Transverse colon (tissue), 4 donors: ENCODE data around the gene PLA2G4B. TPM values are rescaled to one million over a fixed set of nuclear protein-coding genes. Genes with fewer than 3 reads are reported as not detected.

Source experiments
- DNase-seq: peaks from one replicate; pipeline ENCODE4 v3.0.0-alpha.2; 2019
- H3K27ac ChIP-seq, 4 donors: fragments of 200-600 bp; sonication (generic); 2 replicates each; pipeline ENCODE4 v1.5.1; 2016 to 2018; ENCODE audit warnings: inconsistent platforms in 4 of 4
- H3K27me3 ChIP-seq: fragments of 200-600 bp; sonication (generic); 2 replicates; pipeline ENCODE4 v1.5.1; 2017; ENCODE audit warnings: inconsistent platforms
- H3K36me3 ChIP-seq, 4 donors: fragments of 200-600 bp; sonication (generic); 2 replicates each; pipeline ENCODE4 v1.5.1; 2017 to 2019; ENCODE audit warnings: inconsistent platforms in 4 of 4
- H3K4me1 ChIP-seq, 4 donors: fragments of 200-600 bp; sonication (generic); 2 replicates each; pipeline ENCODE4 v1.5.1; 2017 to 2020; ENCODE audit warnings: inconsistent platforms in 4 of 4
- H3K4me3 ChIP-seq, 4 donors: fragments of 200-600 bp; sonication (generic); 1 replicate in 1 of 4; 2 replicates in 3 of 4; pipeline versions ENCODE4 v1.5.1 to v1.6.1; 2017 to 2019; ENCODE audit warnings: inconsistent platforms in 4 of 4
- H3K9me3 ChIP-seq, 2 donors: fragments of 200-600 bp; sonication (generic); 2 replicates each; pipeline ENCODE4 v1.5.1; 2017 to 2019; ENCODE audit warnings: inconsistent platforms in 2 of 2
- EP300 ChIP-seq: sonication (generic); formaldehyde crosslinking; IDR thresholded peaks from one replicate; pipeline ENCODE4 v1.6.1; 2017; ENCODE audit warnings: antibody characterized with exemption, low read depth
- POLR2A ChIP-seq: fragments of 450-650 bp; IDR thresholded peaks from one replicate; pipeline ENCODE4 v1.6.1; 2016; ENCODE audit warnings: antibody characterized with exemption, mild to moderate bottlenecking, moderate library complexity
- POLR2AphosphoS5 ChIP-seq, 3 donors: sonication (generic); formaldehyde crosslinking; IDR thresholded peaks; one replicate each; pipeline ENCODE4 v1.6.1; 2016; ENCODE audit warnings: antibody characterized with exemption in 3 of 3
- WGBS, 2 donors: methylation state at CpG; one replicate each; pipeline ENCODE4 v1.1.5; 2018; ENCODE audit warnings: low coverage in 1 of 2; 5-methylcytosine and 5-hydroxymethylcytosine counted together
- in situ Hi-C, 4 donors: fragments of 200-750 bp; cut with MboI; loops; one replicate each; pipeline versions ENCODE4 v1.15.0 to v1.15.1; 2017; ENCODE audit warnings: low sequenced_read_pairs in 3 of 4, low pct_ligation_motif_present in 1 of 4, low pct_unique_long_range_greater_than_20kb in 1 of 4
- intact Hi-C: fragments of 100-400 bp; cut with DNase I; formaldehyde crosslinking; loops from one replicate; pipeline ENCODE4 v1.15.1; 2023; ENCODE audit warnings: low total_unique reads
- total RNA-seq, 4 donors: library from RNA; depleted of rRNA; stranded (reverse); fragments of >200 nt; gene quantifications; one replicate each; pipeline ENCODE4 v1.1.0, GENCODE V29; 2016
- TF ChIP-seq, protein P1 (sequence below), 5 experiments: fragments of 200-600 bp in 3 of 5; fragments of 450-650 bp in 2 of 5; sonication (generic) in 3 of 5; IDR thresholded peaks; 1 replicate in 2 of 5; 2 replicates in 3 of 5; pipeline ENCODE4 v1.5.1; 2016 to 2017; ENCODE audit warnings: antibody characterized with exemption in 5 of 5, inconsistent platforms in 3 of 5, mild to moderate bottlenecking in 2 of 5, moderate library complexity in 1 of 5

The PLA2G4B gene
- total RNA-seq, 4 donors from 2014 or later = 1.6 to 5.2 (median 3.5) TPM; not detected in 1

DNA sequence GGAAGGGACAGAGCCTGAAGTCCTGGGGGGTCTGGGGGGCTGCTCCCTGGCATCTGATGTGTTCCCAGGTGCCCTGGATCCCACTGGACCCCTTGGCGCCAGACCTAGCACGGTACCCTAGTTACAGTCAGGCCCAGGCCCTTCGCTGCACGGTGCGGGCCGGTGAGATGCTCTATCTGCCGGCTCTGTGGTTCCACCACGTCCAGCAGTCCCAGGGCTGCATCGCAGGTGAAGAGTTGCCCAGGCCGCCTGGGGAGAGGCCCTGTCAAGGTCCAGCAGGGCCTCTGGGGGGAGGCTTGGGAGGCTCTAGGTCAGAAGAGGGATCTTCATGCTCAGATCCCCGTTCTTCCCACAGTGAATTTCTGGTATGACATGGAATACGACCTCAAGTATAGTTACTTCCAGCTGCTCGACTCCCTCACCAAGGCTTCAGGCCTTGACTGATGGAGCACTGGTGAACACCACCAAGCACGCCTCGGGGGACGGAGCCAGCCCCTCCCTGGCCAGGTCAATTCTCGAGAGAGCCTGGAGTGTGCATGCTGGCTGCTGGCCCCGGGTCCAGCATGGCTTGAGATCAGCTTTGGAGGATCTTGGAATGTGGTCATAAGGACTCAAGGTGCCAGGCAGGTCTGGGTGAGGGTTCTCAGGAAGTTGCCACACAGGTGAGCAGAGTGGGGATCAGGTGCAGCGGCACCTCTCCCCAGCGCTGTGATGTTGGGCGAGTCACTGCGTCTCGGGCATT is 1.8 kb upstream of the PLA2G4B start:
- Histone ChIP-seq H3K27me3 (no peaks in the 10 kb centered on the region), H3K36me3 (no peaks in the 10 kb centered on the region), H3K4me1 (peaks cover 0 to 9% (median 5%) of the 10 kb centered on the region in 4 donors), H3K27ac (no peak overlapping the region), H3K4me3 (no peak overlapping the region), H3K9me3 (no peaks in the 10 kb centered on the region)
- TF ChIP-seq, protein P1, sequence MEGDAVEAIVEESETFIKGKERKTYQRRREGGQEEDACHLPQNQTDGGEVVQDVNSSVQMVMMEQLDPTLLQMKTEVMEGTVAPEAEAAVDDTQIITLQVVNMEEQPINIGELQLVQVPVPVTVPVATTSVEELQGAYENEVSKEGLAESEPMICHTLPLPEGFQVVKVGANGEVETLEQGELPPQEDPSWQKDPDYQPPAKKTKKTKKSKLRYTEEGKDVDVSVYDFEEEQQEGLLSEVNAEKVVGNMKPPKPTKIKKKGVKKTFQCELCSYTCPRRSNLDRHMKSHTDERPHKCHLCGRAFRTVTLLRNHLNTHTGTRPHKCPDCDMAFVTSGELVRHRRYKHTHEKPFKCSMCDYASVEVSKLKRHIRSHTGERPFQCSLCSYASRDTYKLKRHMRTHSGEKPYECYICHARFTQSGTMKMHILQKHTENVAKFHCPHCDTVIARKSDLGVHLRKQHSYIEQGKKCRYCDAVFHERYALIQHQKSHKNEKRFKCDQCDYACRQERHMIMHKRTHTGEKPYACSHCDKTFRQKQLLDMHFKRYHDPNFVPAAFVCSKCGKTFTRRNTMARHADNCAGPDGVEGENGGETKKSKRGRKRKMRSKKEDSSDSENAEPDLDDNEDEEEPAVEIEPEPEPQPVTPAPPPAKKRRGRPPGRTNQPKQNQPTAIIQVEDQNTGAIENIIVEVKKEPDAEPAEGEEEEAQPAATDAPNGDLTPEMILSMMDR (IDR thresholded peaks at IDR 0.05) = no peak
- TF ChIP-seq POLR2AphosphoS5 (IDR thresholded peaks at IDR 0.05) (no peak), POLR2A (no peak), EP300 (no peak)
- intact Hi-C loops = no loop called here
- DNase-seq = no peak
- in situ Hi-C loops = no loop called here
- WGBS, 2 donors = 91 to 100% methylated on average over 2 to 21 of the region's 23 CpGs

DNA sequence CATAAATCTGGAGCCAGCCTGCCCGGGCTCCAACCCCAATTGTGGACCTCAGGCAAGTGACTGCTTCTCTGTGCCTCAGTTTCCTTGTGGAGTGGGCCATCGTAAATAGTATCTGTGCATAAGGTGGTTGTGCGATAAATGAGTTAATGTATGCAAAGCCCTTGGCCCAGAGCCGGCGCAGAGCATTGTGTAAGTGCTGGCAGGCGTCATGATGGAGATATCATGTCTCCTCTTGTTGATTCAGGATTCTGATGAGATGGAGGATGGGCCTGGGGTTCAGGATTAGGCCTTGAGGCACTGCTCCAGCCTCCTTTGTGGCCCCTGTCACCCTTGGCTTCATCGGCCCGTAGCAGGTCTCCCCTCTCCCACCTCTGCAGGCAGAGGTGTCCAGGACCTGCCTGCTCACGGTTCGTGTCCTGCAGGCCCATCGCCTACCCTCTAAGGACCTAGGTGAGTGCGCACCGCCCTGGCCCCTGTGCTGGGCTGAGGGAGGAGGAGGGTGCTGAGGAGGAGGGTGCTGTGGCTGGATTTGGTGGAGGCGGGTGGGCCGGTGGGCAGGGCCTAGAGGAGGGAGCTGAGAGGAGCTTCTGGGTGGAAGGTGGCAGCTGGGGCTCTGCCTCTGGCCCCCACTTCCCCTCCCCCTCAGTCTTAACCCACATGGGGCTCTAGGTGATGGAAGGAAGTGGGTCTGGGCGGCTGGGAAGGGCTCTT is 1.3 kb downstream of the PLA2G4B start:
- peaks cover 0 to 9% (median 5%) of the 10 kb centered on the region in 4 donors for H3K4me1 ChIP-seq
- intact Hi-C loops = no loop called here
- no peaks in the 10 kb centered on the region for H3K9me3 ChIP-seq
- WGBS, 2 donors = 90% methylated on average over 16 of the region's 16 CpGs; no CpG with 5 or more reads in 1 of the 2 donors
- H3K27ac ChIP-seq = no peak overlapping the region
- in situ Hi-C loops = no loop called here
- no peaks in the 10 kb centered on the region for H3K27me3 ChIP-seq
- no peak overlapping the region for H3K4me3 ChIP-seq
- no peak for TF ChIP-seq POLR2AphosphoS5 (IDR thresholded peaks at IDR 0.05)
- no peak for TF ChIP-seq POLR2A
- no peak for TF ChIP-seq EP300
- TF ChIP-seq, protein P1 (IDR thresholded peaks at IDR 0.05) = no peak
- no peaks in the 10 kb centered on the region for H3K36me3 ChIP-seq
- no peak for DNase-seq

DNA sequence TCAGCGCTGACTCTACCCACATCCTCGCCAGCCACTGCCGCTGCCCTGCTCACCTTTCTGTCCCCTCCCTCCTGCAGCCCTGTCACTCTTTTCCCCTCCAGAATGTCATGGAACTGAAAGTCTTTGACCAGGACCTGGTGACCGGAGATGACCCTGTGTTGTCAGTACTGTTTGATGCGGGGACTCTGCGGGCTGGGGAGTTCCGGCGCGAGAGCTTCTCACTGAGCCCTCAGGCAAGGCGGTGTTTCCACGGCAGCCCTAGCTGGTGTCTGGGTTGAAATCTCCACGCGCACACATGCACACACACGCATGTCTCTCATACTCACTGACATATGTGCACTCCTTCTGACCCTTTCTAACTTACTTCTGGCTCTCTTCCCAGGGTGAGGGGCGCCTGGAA is 2.0 kb downstream of the PLA2G4B start:
- no peak overlapping the region for H3K27ac ChIP-seq
- 91% methylated on average over 15 of the region's 15 CpGs; no CpG with 5 or more reads in 1 of the 2 donors for WGBS, 2 donors
- no peak overlapping the region for H3K4me3 ChIP-seq
- no peaks in the 10 kb centered on the region for H3K9me3 ChIP-seq
- TF ChIP-seq, protein P1 (IDR thresholded peaks at IDR 0.05) = no peak
- TF ChIP-seq EP300 = no peak
- TF ChIP-seq POLR2AphosphoS5 (IDR thresholded peaks at IDR 0.05) = no peak
- no peak for TF ChIP-seq POLR2A
- in situ Hi-C loops (no loop called here), intact Hi-C loops (no loop called here)
- peaks cover 0 to 9% (median 5%) of the 10 kb centered on the region in 4 donors for H3K4me1 ChIP-seq
- DNase-seq = no peak
- no peaks in the 10 kb centered on the region for H3K27me3 ChIP-seq
- H3K36me3 ChIP-seq = peaks cover 0 to 3% (median 0%) of the 10 kb centered on the region in 4 donors

DNA sequence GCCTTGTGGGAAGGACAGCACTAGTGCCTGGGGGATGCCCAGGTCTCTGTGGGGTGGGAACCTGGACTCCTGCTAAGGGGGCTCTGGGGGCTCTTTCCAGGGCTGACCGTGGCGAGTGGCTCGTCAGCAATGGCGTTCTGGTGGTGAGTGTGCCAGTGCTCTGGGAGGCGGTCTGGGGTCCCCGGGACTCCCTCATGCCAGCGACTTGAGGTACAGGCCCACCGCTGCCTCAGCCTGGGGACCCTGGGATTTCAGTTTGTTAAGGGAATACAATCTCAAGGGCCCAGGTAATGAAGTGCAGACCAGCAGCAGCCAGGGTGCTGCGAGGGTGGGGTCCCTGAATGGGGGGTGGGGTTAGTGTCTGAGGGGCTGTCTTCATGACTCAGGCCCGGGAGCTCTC is 2.5 kb downstream of the PLA2G4B start:
- in situ Hi-C loops (no loop called here), intact Hi-C loops (no loop called here)
- no peak for TF ChIP-seq POLR2AphosphoS5 (IDR thresholded peaks at IDR 0.05)
- no peak for TF ChIP-seq POLR2A
- TF ChIP-seq EP300 = no peak
- TF ChIP-seq, protein P1 (IDR thresholded peaks at IDR 0.05) = no peak
- H3K4me3 ChIP-seq = no peak overlapping the region
- WGBS, 2 donors = 91 to 96% methylated on average over 4 to 10 of the region's 10 CpGs
- H3K36me3 ChIP-seq = peaks cover 0 to 7% (median under 1%) of the 10 kb centered on the region in 4 donors
- H3K27me3 ChIP-seq = no peaks in the 10 kb centered on the region
- H3K4me1 ChIP-seq = peaks cover 0 to 9% (median 5%) of the 10 kb centered on the region in 4 donors
- no peaks in the 10 kb centered on the region for H3K9me3 ChIP-seq
- no peak overlapping the region for H3K27ac ChIP-seq
- DNase-seq = no peak
